GM23338 (cell line): Measurements from ENCODE around the gene CRMP1. TPM values are rescaled to one million over a fixed set of nuclear protein-coding genes. Genes with fewer than 3 reads are reported as not detected.

Source experiments
- ATAC-seq: fragments of 200-7000 bp; cut with Tn5 transposase; 3 replicates; pipeline ENCODE4 v1.9.1; 2020
- DNase-seq: peaks from one replicate; pipeline ENCODE4 v3.0.0-alpha.2; 2015; ENCODE audit warnings: low spot score
- H2AFZ ChIP-seq: fragments of 200-600 bp; sonication (generic); 2 replicates; pipeline ENCODE4 v1.8.0; 2016; ENCODE audit warnings: antibody characterized with exemption, mild to moderate bottlenecking, moderate library complexity
- H3F3A ChIP-seq: fragments of 200-600 bp; sonication (generic); replicated peaks from 2 replicates; pipeline ENCODE4 v1.8.0; 2017; ENCODE audit warnings: antibody characterized with exemption, mixed run types, low read depth
- H3K27ac ChIP-seq: fragments of 200-600 bp; sonication (generic); 2 replicates; pipeline ENCODE4 v1.6.1; 2016; ENCODE audit warnings: low read depth
- H3K27me3 ChIP-seq: fragments of 200-600 bp; sonication (generic); 2 replicates; pipeline ENCODE4 v1.8.0; 2016; ENCODE audit warnings: mild to moderate bottlenecking, mixed run types, moderate library complexity; ENCODE audit not compliant: insufficient read depth
- H3K36me3 ChIP-seq: fragments of 200-600 bp; sonication (generic); 2 replicates; pipeline ENCODE4 v1.8.0; 2016; ENCODE audit warnings: mild to moderate bottlenecking; ENCODE audit not compliant: insufficient read depth
- H3K4me1 ChIP-seq: fragments of 200-600 bp; sonication (generic); 2 replicates; pipeline ENCODE4 v1.8.0; 2016; ENCODE audit warnings: mild to moderate bottlenecking, moderate library complexity; ENCODE audit not compliant: insufficient read depth
- H3K4me2 ChIP-seq: fragments of 200-600 bp; sonication (generic); 2 replicates; pipeline ENCODE4 v1.7.1; 2017; ENCODE audit warnings: mixed run types
- H3K4me3 ChIP-seq: fragments of 200-600 bp; sonication (generic); 2 replicates; pipeline ENCODE4 v1.6.1; 2016; ENCODE audit warnings: mixed run types
- H3K79me2 ChIP-seq: fragments of 200-600 bp; sonication (generic); replicated peaks from 2 replicates; pipeline ENCODE4 v1.8.0; 2017; ENCODE audit warnings: mild to moderate bottlenecking; ENCODE audit not compliant: insufficient read depth
- H3K9me2 ChIP-seq: fragments of 200-600 bp; sonication (generic); 2 replicates; pipeline ENCODE4 v1.8.0; 2017; ENCODE audit not compliant: insufficient read depth
- H4K20me1 ChIP-seq: fragments of 200-600 bp; sonication (generic); replicated peaks from 2 replicates; pipeline ENCODE4 v1.8.0; 2017; ENCODE audit warnings: mild to moderate bottlenecking; ENCODE audit not compliant: insufficient read depth
- H3K27ac Mint-ChIP-seq: 2 replicates; pipeline ENCODE4 v1.8.0; 2020; ENCODE audit warnings: inconsistent platforms, mild to moderate bottlenecking, moderate library complexity, mixed read lengths
- H3K27me3 Mint-ChIP-seq: 3 replicates; pipeline ENCODE4 v1.8.0; 2022; ENCODE audit warnings: low read depth, mild to moderate bottlenecking, moderate library complexity, mixed read lengths, inconsistent platforms; ENCODE audit not compliant: insufficient read depth, poor library complexity
- H3K36me3 Mint-ChIP-seq: 3 replicates; pipeline ENCODE4 v1.8.0; 2021; ENCODE audit warnings: low read depth, mild to moderate bottlenecking, inconsistent platforms, moderate library complexity, mixed read lengths
- H3K4me1 Mint-ChIP-seq: 3 replicates; pipeline ENCODE4 v1.8.0; 2020; ENCODE audit warnings: mild to moderate bottlenecking, inconsistent platforms, mixed read lengths
- H3K4me3 Mint-ChIP-seq: 3 replicates; pipeline ENCODE4 v1.8.0; 2021; ENCODE audit warnings: moderate library complexity, mild to moderate bottlenecking, inconsistent platforms, mixed read lengths
- H3K9me3 Mint-ChIP-seq: 3 replicates; pipeline ENCODE4 v1.8.0; 2020; ENCODE audit warnings: moderate library complexity, mild to moderate bottlenecking, inconsistent platforms, mixed read lengths
- ETS1 ChIP-seq: IDR thresholded peaks from 2 replicates; pipeline ENCODE4 v1.6.1; 2016; ENCODE audit warnings: antibody characterized with exemption
- JUNB ChIP-seq: IDR thresholded peaks from one replicate; pipeline ENCODE4 v1.6.1; 2016; ENCODE audit warnings: antibody characterized with exemption; ENCODE audit not compliant: unreplicated experiment
- STAT1 ChIP-seq: IDR thresholded peaks from one replicate; pipeline ENCODE4 v1.6.1; 2016; ENCODE audit warnings: antibody characterized with exemption; ENCODE audit not compliant: unreplicated experiment
- ZNF331 ChIP-seq: fragments of 250-450 bp; sonication (Bioruptor Pico); IDR thresholded peaks from 2 replicates; pipeline ENCODE4 v1.5.0; 2020; ENCODE audit warnings: low read depth, mild to moderate bottlenecking, moderate library complexity
- polyA plus RNA-seq: library from polyadenylated mRNA; unstranded; fragments of >200 nt; fragmentation: Nextera tagmentation; extraction: Ambion mirVana; gene quantifications from 2 replicates; pipeline ENCODE4 v1.2.1, GENCODE V29; 2016
- total RNA-seq: library from RNA; depleted of rRNA; stranded (reverse); fragments of >200 nt; shearing (Covaris generic); gene quantifications from 2 replicates; pipeline ENCODE4 v1.2.3, GENCODE V29; 2014
- TF ChIP-seq, protein P1 (sequence below): fragments of 250-450 bp; sonication (Bioruptor Pico); IDR thresholded peaks from 2 replicates; pipeline ENCODE4 v1.5.0; 2020; ENCODE audit warnings: mild to moderate bottlenecking, moderate library complexity

Gene CRMP1
- total and polyA plus RNA-seq, 2 experiments from 2014 or later: 52.7 to 146 TPM

DNA sequence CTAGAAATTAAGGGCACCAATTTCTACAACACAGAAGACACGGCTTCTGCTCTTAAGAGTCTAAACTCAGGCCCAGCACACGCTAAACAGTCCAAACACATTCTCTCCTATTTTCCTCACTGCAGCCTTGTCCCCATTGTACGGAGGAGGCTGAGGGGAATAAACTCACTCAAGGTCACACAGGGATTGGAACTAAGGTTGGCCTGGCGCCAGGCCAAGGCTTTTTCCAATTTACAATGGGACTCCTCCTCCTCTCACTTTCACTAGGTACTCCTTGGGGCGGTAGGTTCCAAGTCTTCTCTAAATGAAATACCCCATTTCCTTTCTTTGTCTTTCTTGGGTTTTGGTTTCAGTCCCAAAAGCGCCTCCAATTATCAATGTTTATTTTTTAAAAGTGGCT, 48.7 kb upstream of the CRMP1 start (continued):
- TF ChIP-seq, protein P1, sequence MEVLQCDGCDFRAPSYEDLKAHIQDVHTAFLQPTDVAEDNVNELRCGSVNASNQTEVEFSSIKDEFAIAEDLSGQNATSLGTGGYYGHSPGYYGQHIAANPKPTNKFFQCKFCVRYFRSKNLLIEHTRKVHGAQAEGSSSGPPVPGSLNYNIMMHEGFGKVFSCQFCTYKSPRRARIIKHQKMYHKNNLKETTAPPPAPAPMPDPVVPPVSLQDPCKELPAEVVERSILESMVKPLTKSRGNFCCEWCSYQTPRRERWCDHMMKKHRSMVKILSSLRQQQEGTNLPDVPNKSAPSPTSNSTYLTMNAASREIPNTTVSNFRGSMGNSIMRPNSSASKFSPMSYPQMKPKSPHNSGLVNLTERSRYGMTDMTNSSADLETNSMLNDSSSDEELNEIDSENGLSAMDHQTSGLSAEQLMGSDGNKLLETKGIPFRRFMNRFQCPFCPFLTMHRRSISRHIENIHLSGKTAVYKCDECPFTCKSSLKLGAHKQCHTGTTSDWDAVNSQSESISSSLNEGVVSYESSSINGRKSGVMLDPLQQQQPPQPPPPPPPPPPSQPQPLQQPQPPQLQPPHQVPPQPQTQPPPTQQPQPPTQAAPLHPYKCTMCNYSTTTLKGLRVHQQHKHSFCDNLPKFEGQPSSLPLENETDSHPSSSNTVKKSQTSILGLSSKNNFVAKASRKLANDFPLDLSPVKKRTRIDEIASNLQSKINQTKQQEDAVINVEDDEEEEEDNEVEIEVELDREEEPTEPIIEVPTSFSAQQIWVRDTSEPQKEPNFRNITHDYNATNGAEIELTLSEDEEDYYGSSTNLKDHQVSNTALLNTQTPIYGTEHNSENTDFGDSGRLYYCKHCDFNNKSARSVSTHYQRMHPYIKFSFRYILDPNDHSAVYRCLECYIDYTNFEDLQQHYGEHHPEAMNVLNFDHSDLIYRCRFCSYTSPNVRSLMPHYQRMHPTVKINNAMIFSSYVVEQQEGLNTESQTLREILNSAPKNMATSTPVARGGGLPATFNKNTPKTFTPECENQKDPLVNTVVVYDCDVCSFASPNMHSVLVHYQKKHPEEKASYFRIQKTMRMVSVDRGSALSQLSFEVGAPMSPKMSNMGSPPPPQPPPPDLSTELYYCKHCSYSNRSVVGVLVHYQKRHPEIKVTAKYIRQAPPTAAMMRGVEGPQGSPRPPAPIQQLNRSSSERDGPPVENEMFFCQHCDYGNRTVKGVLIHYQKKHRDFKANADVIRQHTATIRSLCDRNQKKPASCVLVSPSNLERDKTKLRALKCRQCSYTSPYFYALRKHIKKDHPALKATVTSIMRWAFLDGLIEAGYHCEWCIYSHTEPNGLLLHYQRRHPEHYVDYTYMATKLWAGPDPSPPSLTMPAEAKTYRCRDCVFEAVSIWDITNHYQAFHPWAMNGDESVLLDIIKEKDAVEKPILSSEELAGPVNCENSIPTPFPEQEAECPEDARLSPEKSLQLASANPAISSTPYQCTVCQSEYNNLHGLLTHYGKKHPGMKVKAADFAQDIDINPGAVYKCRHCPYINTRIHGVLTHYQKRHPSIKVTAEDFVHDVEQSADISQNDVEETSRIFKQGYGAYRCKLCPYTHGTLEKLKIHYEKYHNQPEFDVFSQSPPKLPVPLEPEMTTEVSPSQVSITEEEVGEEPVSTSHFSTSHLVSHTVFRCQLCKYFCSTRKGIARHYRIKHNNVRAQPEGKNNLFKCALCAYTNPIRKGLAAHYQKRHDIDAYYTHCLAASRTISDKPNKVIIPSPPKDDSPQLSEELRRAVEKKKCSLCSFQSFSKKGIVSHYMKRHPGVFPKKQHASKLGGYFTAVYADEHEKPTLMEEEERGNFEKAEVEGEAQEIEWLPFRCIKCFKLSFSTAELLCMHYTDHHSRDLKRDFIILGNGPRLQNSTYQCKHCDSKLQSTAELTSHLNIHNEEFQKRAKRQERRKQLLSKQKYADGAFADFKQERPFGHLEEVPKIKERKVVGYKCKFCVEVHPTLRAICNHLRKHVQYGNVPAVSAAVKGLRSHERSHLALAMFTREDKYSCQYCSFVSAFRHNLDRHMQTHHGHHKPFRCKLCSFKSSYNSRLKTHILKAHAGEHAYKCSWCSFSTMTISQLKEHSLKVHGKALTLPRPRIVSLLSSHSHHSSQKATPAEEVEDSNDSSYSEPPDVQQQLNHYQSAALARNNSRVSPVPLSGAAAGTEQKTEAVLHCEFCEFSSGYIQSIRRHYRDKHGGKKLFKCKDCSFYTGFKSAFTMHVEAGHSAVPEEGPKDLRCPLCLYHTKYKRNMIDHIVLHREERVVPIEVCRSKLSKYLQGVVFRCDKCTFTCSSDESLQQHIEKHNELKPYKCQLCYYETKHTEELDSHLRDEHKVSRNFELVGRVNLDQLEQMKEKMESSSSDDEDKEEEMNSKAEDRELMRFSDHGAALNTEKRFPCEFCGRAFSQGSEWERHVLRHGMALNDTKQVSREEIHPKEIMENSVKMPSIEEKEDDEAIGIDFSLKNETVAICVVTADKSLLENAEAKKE (CRISPR knock-in tag): no peak

DNA sequence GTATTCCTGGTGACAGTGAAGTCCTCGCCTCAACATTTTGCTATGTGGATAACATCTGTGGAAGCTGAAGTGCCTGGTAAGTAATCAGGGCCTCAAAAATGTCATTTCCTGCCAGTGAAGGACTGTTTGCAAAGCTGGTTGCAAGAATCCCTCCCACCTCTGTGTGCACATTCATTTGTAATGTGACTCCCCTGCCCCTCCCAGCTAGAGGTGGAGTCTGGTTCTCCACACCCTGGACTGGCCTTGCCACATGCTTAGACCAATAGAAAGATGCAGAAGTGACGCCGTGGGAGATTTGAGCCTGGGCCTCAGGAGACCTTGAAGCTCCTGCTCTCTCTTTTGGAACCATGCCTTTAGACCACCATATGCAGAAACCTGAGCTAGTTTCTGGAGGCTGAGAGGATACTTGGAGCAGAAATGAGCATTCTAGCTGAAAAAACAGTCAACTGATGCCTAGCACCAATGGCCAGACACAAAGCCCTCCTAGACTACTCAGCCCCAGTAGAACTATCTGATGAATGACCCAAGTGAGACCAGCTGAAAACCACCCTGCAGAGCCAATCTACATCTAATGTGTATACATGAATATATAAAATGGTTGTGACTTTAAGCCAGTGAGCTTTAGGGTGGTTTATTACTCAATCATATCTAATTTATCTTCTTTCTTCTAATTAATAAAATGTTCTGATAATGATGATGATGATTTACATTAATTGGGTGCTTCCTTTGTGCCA, 47.8 kb upstream of the CRMP1 start:
- no peaks in the 10 kb centered on the region for H3K36me3 Mint-ChIP-seq
- Histone ChIP-seq H3K4me3 (no peak overlapping the region), H3K27me3 (no peaks in the 10 kb centered on the region), H3K79me2 (no peaks in the 10 kb centered on the region), H4K20me1 (no peaks in the 10 kb centered on the region), H3K4me1 (peaks cover 13% of the 10 kb centered on the region; the same call in 1 of the 2 replicates), H3F3A (no peaks in the 10 kb centered on the region), H3K9me2 (no peaks in the 10 kb centered on the region), H3K36me3 (no peaks in the 10 kb centered on the region), H3K4me2 (no peak overlapping the region), H2AFZ (no peak overlapping the region), H3K27ac (no peak overlapping the region)
- peak; percentile 44 for DNase-seq
- H3K9me3 Mint-ChIP-seq: peaks cover 9% of the 10 kb centered on the region; the same call in 2 of the 3 replicates
- peaks cover 15% of the 10 kb centered on the region; the same call in 2 of the 3 replicates for H3K4me1 Mint-ChIP-seq
- H3K4me3 Mint-ChIP-seq: no peak overlapping the region
- no peak overlapping the region for H3K27ac Mint-ChIP-seq
- peak; percentile 68 for ATAC-seq
- TF ChIP-seq ZNF331 (peak; percentile 91), STAT1 (no peak), JUNB (no peak), ETS1 (no peak)
- peaks cover 13% of the 10 kb centered on the region for H3K27me3 Mint-ChIP-seq
